22Rv1 (cell line): ENCODE data around the gene ARHGAP30.

Source experiments
- H3K27ac ChIP-seq: fragments of 450-650 bp; 2 replicates; pipeline ENCODE4 v1.5.1; 2017
- ZFX ChIP-seq: fragments of 450-650 bp; IDR thresholded peaks from 2 replicates; pipeline ENCODE4 v1.6.1; 2017; ENCODE audit warnings: antibody characterized with exemption, borderline replicate concordance
- TF ChIP-seq, protein P1 (sequence below): fragments of 450-650 bp; IDR thresholded peaks from 2 replicates; pipeline ENCODE4 v1.5.1; 2017; ENCODE audit warnings: mild to moderate bottlenecking

Gene ARHGAP30

GRCh38 chr1:161083748-161084596, 14.3 kb upstream of the ARHGAP30 start:
- TF ChIP-seq, protein P1, sequence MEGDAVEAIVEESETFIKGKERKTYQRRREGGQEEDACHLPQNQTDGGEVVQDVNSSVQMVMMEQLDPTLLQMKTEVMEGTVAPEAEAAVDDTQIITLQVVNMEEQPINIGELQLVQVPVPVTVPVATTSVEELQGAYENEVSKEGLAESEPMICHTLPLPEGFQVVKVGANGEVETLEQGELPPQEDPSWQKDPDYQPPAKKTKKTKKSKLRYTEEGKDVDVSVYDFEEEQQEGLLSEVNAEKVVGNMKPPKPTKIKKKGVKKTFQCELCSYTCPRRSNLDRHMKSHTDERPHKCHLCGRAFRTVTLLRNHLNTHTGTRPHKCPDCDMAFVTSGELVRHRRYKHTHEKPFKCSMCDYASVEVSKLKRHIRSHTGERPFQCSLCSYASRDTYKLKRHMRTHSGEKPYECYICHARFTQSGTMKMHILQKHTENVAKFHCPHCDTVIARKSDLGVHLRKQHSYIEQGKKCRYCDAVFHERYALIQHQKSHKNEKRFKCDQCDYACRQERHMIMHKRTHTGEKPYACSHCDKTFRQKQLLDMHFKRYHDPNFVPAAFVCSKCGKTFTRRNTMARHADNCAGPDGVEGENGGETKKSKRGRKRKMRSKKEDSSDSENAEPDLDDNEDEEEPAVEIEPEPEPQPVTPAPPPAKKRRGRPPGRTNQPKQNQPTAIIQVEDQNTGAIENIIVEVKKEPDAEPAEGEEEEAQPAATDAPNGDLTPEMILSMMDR: no peak
- no peak for TF ChIP-seq ZFX
- H3K27ac ChIP-seq: no peak overlapping the region

DNA sequence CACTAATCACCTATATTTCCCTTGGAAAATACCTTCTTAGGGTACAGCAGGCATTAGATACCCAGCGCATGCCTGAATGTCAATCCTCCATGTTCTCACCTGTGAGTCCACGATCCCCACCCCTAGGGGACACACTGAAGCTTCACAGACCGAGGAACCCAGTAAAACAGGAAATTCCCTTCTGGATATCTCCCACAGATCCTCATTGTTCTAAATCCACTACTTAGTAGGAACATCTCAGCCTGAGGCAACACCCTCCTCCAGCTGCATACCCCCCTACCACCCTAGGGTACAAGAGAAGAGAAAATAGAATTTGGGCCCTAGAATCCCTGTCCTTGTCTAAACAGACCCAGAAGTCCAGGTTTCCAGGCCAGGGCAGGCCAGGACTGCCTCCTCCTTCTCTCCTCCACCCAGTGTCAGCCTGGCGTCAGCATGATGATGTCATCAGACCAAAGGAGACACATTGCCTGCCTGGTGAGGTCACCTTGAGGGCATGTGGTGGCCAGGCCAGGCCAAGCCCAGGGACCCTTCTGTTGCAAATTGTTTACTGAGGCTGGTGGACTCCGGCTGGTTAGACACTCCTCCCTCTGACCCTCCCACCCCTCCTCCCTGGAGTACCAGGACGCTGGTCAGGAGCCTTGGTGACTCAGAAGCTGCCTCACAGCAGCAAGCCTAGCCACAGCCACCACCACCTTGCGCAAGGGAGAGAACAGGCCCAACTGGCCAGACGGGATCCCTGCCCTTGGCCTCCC, 13.5 kb upstream of the ARHGAP30 start:
- no peak overlapping the region for H3K27ac ChIP-seq
- TF ChIP-seq ZFX: no peak
- TF ChIP-seq, protein P1: no peak

- TF ChIP-seq, protein P1: no peak
- no peak for TF ChIP-seq ZFX
Measured at GRCh38 chr1:161082483-161082882, 12.8 kb upstream of the ARHGAP30 start.

DNA sequence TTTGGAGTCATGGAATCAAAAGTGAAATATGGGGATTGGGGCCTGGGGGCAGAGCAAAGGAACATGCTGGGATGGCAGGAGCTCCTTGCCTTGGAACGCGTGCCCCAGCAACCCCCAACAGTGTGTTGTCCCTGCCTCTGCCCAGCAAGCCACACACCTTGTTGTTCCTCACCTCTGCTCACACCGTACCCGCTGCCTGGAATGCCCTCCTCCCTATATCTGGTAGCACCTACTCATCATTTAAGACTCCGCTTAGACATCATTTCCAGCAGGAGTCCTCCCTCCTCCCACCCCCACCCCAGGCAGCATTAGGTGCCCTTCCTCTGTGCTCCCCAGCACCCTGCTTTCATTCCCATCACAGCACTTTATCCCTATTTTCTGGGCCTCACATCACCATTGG, 11.8 kb upstream of the ARHGAP30 start:
- no peak for TF ChIP-seq ZFX
- TF ChIP-seq, protein P1: no peak
- no peak overlapping the region for H3K27ac ChIP-seq

More at GRCh38 chr1:161082483-161082882, 12.8 kb upstream of the ARHGAP30 start:
- H3K27ac ChIP-seq: no peak overlapping the region

- TF ChIP-seq, protein P1: no peak
- no peak for TF ChIP-seq ZFX
Measured at GRCh38 chr1:161080441-161081405, 11.0 kb upstream of the ARHGAP30 start.

DNA sequence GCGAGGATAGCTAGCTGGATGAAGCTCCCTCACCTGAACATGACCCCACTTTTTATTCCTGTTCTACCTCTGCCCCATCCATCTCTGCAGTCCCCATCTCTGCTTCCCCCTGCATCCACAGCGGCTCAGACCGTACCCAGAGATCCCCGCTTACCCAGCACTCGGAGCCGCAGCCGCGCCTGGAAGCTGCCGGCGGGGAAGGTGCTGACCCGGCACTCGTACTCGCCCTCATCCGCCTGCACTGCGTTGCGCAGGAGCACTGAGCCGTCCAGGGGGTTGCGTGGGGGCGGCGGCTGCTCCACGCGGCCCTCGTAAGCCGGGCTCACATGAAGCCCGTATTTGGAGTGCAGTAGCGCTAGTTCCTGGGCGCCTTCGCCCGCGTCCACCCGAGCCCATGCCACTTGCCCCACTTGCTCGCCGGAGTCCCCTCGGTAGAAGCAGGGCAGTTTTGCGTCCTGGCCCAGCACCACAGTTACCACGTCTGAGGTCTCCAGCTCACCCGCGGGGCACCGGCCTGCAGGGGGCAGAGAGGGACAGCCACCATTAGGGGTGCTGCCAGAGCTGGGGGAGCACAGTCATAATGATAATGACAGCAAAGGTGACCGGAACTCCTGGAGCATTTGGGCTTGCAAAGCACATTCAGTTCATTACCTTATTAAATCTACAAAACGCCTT, 9.9 kb upstream of the ARHGAP30 start:
- no peak overlapping the region for H3K27ac ChIP-seq
- TF ChIP-seq, protein P1: no peak
- no peak for TF ChIP-seq ZFX

More at GRCh38 chr1:161080441-161081405, 11.0 kb upstream of the ARHGAP30 start:
- no peak overlapping the region for H3K27ac ChIP-seq
